ENCODE data around the gene OBSCN. TPM values are rescaled to one million over a fixed set of nuclear protein-coding genes. Genes with fewer than 3 reads are reported as not detected.
A peak's percentile ranks its signal among the peaks of the same experiment; 100 is the strongest.
"Not testable (repeated sequence)": the region's sequence is repeated elsewhere in the genome, so short reads cannot be mapped to it uniquely, and the experiment has no call there.

The OBSCN gene
- total and polyA plus RNA-seq, 2 donors (not counting 1 experiment from before 2014, with no cell fraction given) = 10.0 to 63.9 TPM

DNA sequence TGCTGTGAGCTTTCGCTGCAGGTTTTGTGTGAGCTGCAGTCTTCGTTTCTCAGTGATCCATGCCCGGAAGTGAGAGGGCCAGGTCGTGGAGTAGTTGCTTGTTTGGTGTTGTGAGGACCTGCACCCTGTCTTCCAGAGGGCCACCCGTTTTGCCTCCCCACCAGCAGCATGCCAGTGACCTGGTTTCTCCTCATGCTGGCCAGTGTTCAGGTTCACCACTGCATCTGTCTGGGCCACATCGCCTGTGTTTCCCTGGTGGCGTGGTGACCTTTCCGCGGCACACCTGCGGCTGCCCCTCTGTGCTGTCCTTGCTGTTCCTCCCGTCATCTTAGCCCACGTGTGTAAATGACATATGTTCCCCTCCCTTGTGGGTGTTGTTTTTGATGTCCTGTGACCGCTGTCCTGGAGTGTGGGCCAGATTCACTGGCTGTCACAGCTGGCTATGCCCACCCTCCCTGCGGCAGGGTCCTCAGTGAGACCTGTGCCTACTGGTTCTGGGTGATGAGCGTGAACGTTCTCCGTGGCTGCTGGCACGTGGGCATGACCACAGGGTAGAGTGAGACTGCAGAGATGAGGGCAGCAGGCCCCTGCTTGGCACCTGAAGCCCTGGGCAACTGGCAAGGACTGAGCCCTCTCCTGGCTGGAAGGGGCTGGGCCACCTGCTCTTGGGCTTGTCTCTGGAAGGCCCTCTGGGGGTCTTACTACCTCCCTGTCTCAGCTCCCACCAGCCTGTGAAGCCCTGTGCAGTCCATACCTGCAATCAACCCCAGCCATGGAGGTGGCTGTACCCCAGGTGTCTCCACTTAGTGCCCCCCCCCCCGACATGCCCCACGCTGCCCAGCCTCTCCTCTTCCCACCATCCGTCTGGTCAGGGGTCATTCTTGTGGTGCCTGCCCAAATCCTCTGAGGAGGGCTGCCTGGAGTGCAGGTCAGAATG, 35.0 kb upstream of the OBSCN start:
- peaks cover 75% of the 10 kb centered on the region for H3K79me2 ChIP-seq (ENCODE audit: control insufficient read depth, insufficient read depth, low read length)
- TF ChIP-seq, protein P1, sequence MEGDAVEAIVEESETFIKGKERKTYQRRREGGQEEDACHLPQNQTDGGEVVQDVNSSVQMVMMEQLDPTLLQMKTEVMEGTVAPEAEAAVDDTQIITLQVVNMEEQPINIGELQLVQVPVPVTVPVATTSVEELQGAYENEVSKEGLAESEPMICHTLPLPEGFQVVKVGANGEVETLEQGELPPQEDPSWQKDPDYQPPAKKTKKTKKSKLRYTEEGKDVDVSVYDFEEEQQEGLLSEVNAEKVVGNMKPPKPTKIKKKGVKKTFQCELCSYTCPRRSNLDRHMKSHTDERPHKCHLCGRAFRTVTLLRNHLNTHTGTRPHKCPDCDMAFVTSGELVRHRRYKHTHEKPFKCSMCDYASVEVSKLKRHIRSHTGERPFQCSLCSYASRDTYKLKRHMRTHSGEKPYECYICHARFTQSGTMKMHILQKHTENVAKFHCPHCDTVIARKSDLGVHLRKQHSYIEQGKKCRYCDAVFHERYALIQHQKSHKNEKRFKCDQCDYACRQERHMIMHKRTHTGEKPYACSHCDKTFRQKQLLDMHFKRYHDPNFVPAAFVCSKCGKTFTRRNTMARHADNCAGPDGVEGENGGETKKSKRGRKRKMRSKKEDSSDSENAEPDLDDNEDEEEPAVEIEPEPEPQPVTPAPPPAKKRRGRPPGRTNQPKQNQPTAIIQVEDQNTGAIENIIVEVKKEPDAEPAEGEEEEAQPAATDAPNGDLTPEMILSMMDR (IDR thresholded peaks at IDR 0.05) = no peak
- TF ChIP-seq EZH2 (IDR thresholded peaks at IDR 0.05; ENCODE audit: borderline replicate concordance, insufficient read depth, low read depth, low read length, poor library complexity, severe bottlenecking) = no peak
- H3K9me3 ChIP-seq (ENCODE audit: control extremely low read depth in 1 of 3, control insufficient read depth in 2 of 3, insufficient read depth in 1 of 3, low read length in 2 of 3) = peaks cover 0 to 12% (median 0%) of the 10 kb centered on the region in 3 donors
- peaks cover 34% of the 10 kb centered on the region for H4K20me1 ChIP-seq (ENCODE audit: control insufficient read depth, insufficient read depth, low read length, poor library complexity, severe bottlenecking)
- H3K36me3 ChIP-seq (replicated peaks in 1 of 2; ENCODE audit: control extremely low read depth in 1 of 2, control insufficient read depth in 1 of 2, extremely low read depth in 1 of 2, insufficient read depth in 2 of 2, low read length in 1 of 2) = peaks cover 0 to 10% of the 10 kb centered on the region in 2 experiments
- Mint-ChIP-seq H3K9me3 (ENCODE audit: insufficient read depth) (no peaks in the 10 kb centered on the region), H3K4me1 (peaks cover 6% of the 10 kb centered on the region), H3K27me3 (no peaks in the 10 kb centered on the region), H3K4me3 (no peak overlapping the region), H3K27ac (no peak overlapping the region)
- no peak overlapping the region for H3K4me2 ChIP-seq (replicated peaks; ENCODE audit: low read depth, low read length, poor library complexity, severe bottlenecking)
- H3K27me3 ChIP-seq (replicated peaks in 1 of 4; ENCODE audit: control extremely low read depth in 1 of 4, control insufficient read depth in 3 of 4, insufficient read depth in 4 of 4, low read length in 3 of 4) = no peaks in the 10 kb centered on the region
- no peak overlapping the region for H3K9ac ChIP-seq (ENCODE audit: low read length)
- H3K27ac ChIP-seq (ENCODE audit: low read length in 2 of 2) = no peak overlapping the region
- POLR2A ChIA-PET = no interaction called here
- H3K4me3 ChIP-seq (ENCODE audit: control extremely low read depth in 1 of 5, extremely low read depth in 1 of 5, insufficient read depth in 1 of 5, low read depth in 2 of 5, low read length in 4 of 5) = no peak overlapping the region
- no peak overlapping the region for H2AFZ ChIP-seq (ENCODE audit: insufficient read depth, low read depth, low read length, poor library complexity, severe bottlenecking)
- CTCF ChIA-PET = interaction anchor here (0.7 kb wide), 1 partner anchor 32 kb away, joined by 4 read pairs; no protein-coding TSS in a partner anchor
- 86% methylated on average over 17 of the region's 21 CpGs for WGBS (ENCODE audit: insufficient coverage)
- intact Hi-C loops (cut with micrococcal nuclease) = no loop called here
- ATAC-seq (ENCODE audit: low read depth) = no peak
- no peak for DNase-seq
- no peaks in the 10 kb centered on the region for H3K4me1 ChIP-seq (ENCODE audit: control insufficient read depth in 2 of 2, insufficient read depth in 2 of 2, low read length in 2 of 2)

DNA sequence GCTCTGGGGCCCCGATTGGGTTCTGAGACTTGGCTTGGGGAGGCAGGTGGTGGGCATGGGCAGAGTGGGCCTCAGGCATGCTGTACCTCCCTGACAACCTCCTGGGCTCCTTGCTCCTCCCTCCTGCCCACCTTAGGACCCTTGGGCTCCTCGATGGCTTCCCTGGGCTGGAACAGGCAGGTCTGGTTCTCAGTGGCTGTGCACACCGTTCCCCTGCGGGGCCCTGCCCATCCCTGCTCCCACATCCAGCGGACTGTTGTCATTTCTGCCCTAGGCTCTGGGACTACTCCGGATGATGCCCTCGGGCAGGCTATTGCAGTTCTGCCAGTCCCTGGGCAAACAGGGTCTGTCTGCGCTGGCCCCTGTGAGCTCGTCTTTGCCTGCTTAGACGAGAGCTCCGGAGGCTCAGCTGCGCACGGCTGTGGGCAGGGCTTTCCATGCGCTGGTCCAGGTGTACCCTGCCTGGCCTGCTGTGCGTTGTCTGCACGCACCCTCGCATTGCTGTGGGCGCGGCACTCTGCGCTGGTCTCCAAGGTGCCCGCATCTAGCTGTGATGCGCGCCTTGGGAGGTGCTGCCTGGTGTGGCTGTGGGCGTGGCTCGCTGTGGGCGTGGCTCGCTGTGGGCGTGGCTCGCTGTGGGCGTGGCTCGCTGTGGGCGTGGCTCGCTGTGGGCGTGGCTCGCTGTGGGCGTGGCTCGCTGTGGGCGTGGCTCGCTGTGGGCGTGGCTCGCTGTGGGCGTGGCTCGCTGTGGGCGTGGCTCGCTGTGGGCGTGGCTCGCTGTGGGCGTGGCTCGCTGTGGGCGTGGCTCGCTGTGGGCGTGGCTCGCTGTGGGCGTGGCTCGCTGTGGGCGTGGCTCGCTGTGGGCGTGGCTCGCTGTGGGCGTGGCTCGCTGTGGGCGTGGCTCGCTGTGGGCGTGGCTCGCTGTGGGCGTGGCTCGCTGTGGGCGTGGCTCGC, 34.0 kb upstream of the OBSCN start:
- H3K9me3 Mint-ChIP-seq (ENCODE audit: insufficient read depth); H3K27me3 ChIP-seq (replicated peaks in 1 of 4; ENCODE audit: control extremely low read depth in 1 of 4, control insufficient read depth in 3 of 4, insufficient read depth in 4 of 4, low read length in 3 of 4); H3K27me3 Mint-ChIP-seq; H3K4me1 Mint-ChIP-seq; H3K4me3 ChIP-seq (ENCODE audit: control extremely low read depth in 1 of 5, extremely low read depth in 1 of 5, insufficient read depth in 1 of 5, low read depth in 2 of 5, low read length in 4 of 5); H3K36me3 ChIP-seq (replicated peaks in 1 of 2; ENCODE audit: control extremely low read depth in 1 of 2, control insufficient read depth in 1 of 2, extremely low read depth in 1 of 2, insufficient read depth in 2 of 2, low read length in 1 of 2); H3K27ac Mint-ChIP-seq; H3K9ac ChIP-seq (ENCODE audit: low read length); CTCF ChIA-PET; H3K4me2 ChIP-seq (replicated peaks; ENCODE audit: low read depth, low read length, poor library complexity, severe bottlenecking); H2AFZ ChIP-seq (ENCODE audit: insufficient read depth, low read depth, low read length, poor library complexity, severe bottlenecking); H3K4me3 Mint-ChIP-seq; H3K4me1 ChIP-seq (ENCODE audit: control insufficient read depth in 2 of 2, insufficient read depth in 2 of 2, low read length in 2 of 2): not testable (repeated sequence)
- intact Hi-C loops (cut with micrococcal nuclease) = loop anchor here (1.0 kb wide), 2 partner anchors 9 to 39 kb away; partner anchors contain the start of gene IBA57
- ATAC-seq (ENCODE audit: low read depth) (peak; percentile 50), DNase-seq (peak; percentile 64)
- Histone ChIP-seq H3K9me3 (ENCODE audit: control extremely low read depth in 1 of 3, control insufficient read depth in 2 of 3, insufficient read depth in 1 of 3, low read length in 2 of 3) (peaks cover 0 to 12% (median 0%) of the 10 kb centered on the region in 3 donors), H3K27ac (ENCODE audit: low read length in 2 of 2) (peak overlapping the region in 1 of 2 donors; percentile 36), H3K79me2 (ENCODE audit: control insufficient read depth, insufficient read depth, low read length) (peaks cover 65% of the 10 kb centered on the region), H4K20me1 (ENCODE audit: control insufficient read depth, insufficient read depth, low read length, poor library complexity, severe bottlenecking) (peaks cover 34% of the 10 kb centered on the region)
- POLR2A ChIA-PET = interaction anchor here (0.6 kb wide), 1 partner anchor 20 kb away, joined by 5 read pairs; no protein-coding TSS in a partner anchor
- 86% methylated on average over 25 of the region's 69 CpGs for WGBS (ENCODE audit: insufficient coverage)
